IMR-90 (cell line): ENCODE data around the gene CEACAM6. TPM values are rescaled to one million over a fixed set of nuclear protein-coding genes. Genes with fewer than 3 reads are reported as not detected.

ENCODE experiments used
- ATAC-seq: fragments of 200-7000 bp; cut with Tn5 transposase; 2 replicates; pipeline ENCODE4 v1.9.1; 2020; ENCODE audit warnings: low read depth, mild to moderate bottlenecking, moderate library complexity
- BruUV-seq: library from RNA; stranded (reverse); fragments of 400-500 nt; replicated peaks from 2 replicates; lab custom pipeline; 2021; lab: Mats Ljungman, UMichigan
- CTCF ChIA-PET: fragments of 300-600 bp; formaldehyde crosslinking; extraction: SDS; loops from one replicate; lab custom pipeline; 2021; ENCODE audit warnings: antibody characterized with exemption; lab: Yijun Ruan, JAX
- POLR2A ChIA-PET: fragments of 300-600 bp; sonication (Branson Sonifier 250); formaldehyde crosslinking; loops from one replicate; lab custom pipeline; 2022; ENCODE audit warnings: antibody characterized with exemption; ENCODE audit not compliant: unreplicated experiment; lab: Charles Lee
- DNase-seq: peaks from one replicate; pipeline ENCODE4 v3.0.0; 2013
- H2AFZ ChIP-seq: replicated peaks from 2 replicates; pipeline ENCODE3; 2013; ENCODE audit warnings: low read length, mild to moderate bottlenecking; ENCODE audit not compliant: poor library complexity
- H2AK5ac ChIP-seq: 2 replicates; pipeline ENCODE4 v1.6.1; 2013; ENCODE audit warnings: low read depth, low read length, inconsistent platforms
- H2AK9ac ChIP-seq: replicated peaks from 2 replicates; pipeline ENCODE3; 2013; ENCODE audit warnings: mild to moderate bottlenecking, low read depth, low read length, moderate library complexity; ENCODE audit not compliant: poor library complexity
- H2BK120ac ChIP-seq: 2 replicates; pipeline ENCODE4 v1.6.1; 2013; ENCODE audit warnings: low read depth, low read length, inconsistent platforms
- H2BK15ac ChIP-seq: 3 replicates; pipeline ENCODE4 v1.6.1; 2013; ENCODE audit warnings: low read depth, low read length, inconsistent platforms
- H2BK20ac ChIP-seq: 2 replicates; pipeline ENCODE4 v1.6.1; 2013; ENCODE audit warnings: low read depth, mild to moderate bottlenecking, inconsistent platforms, low read length, moderate library complexity
- H2BK5ac ChIP-seq: 2 replicates; pipeline ENCODE4 v1.6.1; 2013; ENCODE audit warnings: mild to moderate bottlenecking, low read depth, low read length, inconsistent platforms; ENCODE audit not compliant: poor library complexity, severe bottlenecking
- H3K14ac ChIP-seq: replicated peaks from 2 replicates; pipeline ENCODE4 v1.6.1; 2013; ENCODE audit warnings: low read depth, low read length, inconsistent platforms
- H3K18ac ChIP-seq: 2 replicates; pipeline ENCODE4 v1.6.1; 2013; ENCODE audit warnings: low read depth, low read length, control low read depth
- H3K23ac ChIP-seq: 2 replicates; pipeline ENCODE4 v1.6.1; 2013; ENCODE audit warnings: low read depth, low read length, inconsistent platforms
- H3K27ac ChIP-seq: 2 replicates; pipeline ENCODE4 v1.5.1; 2013; ENCODE audit warnings: mild to moderate bottlenecking, control low read depth, low read length; ENCODE audit not compliant: insufficient read depth
- H3K27me3 ChIP-seq: 2 replicates; pipeline ENCODE4 v1.6.1; 2013; ENCODE audit warnings: low read length; ENCODE audit not compliant: control insufficient read depth, insufficient read depth
- H3K36me3 ChIP-seq: 2 replicates; pipeline ENCODE4 v1.6.1; 2013; ENCODE audit warnings: low read length, mixed read lengths; ENCODE audit not compliant: control insufficient read depth, insufficient read depth
- H3K4ac ChIP-seq: 2 replicates; pipeline ENCODE4 v1.6.1; 2013; ENCODE audit warnings: low read depth, low read length, inconsistent platforms
- H3K4me1 ChIP-seq: 2 replicates; pipeline ENCODE4 v1.6.1; 2013; ENCODE audit warnings: low read length, mixed read lengths; ENCODE audit not compliant: control insufficient read depth, insufficient read depth
- H3K4me2 ChIP-seq: 2 replicates; pipeline ENCODE4 v1.6.1; 2013; ENCODE audit warnings: low read depth, mild to moderate bottlenecking, control low read depth, low read length, moderate library complexity
- H3K4me3 ChIP-seq: 2 replicates; pipeline ENCODE4 v1.5.1; 2013; ENCODE audit warnings: low read depth, mild to moderate bottlenecking, control low read depth, low read length, moderate library complexity; ENCODE audit not compliant: insufficient read depth
- H3K56ac ChIP-seq: 2 replicates; pipeline ENCODE4 v1.6.1; 2013; ENCODE audit warnings: low read length, inconsistent platforms; ENCODE audit not compliant: insufficient read depth; ENCODE audit errors: extremely low read depth
- H3K79me1 ChIP-seq, 2 experiments: 2 replicates each; pipeline ENCODE4 v1.6.1; 2013; ENCODE audit warnings: low read length in 2 of 2, inconsistent platforms in 1 of 2, low read depth in 1 of 2
- H3K9ac ChIP-seq: 2 replicates; pipeline ENCODE4 v1.6.1; 2013; ENCODE audit warnings: low read depth, low read length, control low read depth
- H3K9me1 ChIP-seq: 2 replicates; pipeline ENCODE4 v1.6.1; 2013; ENCODE audit warnings: low read length, inconsistent platforms; ENCODE audit not compliant: insufficient read depth
- H3K9me3 ChIP-seq: 2 replicates; pipeline ENCODE4 v1.6.1; 2013; ENCODE audit warnings: low read length; ENCODE audit not compliant: control insufficient read depth, insufficient read depth
- H4K20me1 ChIP-seq: 2 replicates; pipeline ENCODE4 v1.6.1; 2013; ENCODE audit warnings: low read length, inconsistent platforms; ENCODE audit not compliant: insufficient read depth
- H4K5ac ChIP-seq: 2 replicates; pipeline ENCODE4 v1.6.1; 2013; ENCODE audit warnings: mild to moderate bottlenecking, low read depth, low read length, control low read depth
- H4K8ac ChIP-seq, 2 experiments: 2 replicates each; pipeline ENCODE4 v1.6.1; 2013; ENCODE audit warnings: low read depth in 2 of 2, low read length in 2 of 2, control low read depth in 1 of 2, inconsistent platforms in 1 of 2
- H4K91ac ChIP-seq: 2 replicates; pipeline ENCODE4 v1.6.1; 2013; ENCODE audit warnings: low read depth, low read length, inconsistent platforms; ENCODE audit not compliant: insufficient read depth
- BHLHE40 ChIP-seq: fragments of 150-350 bp; IDR thresholded peaks from 2 replicates; pipeline ENCODE4 v1.6.1; 2016; ENCODE audit warnings: mild to moderate bottlenecking, low read depth, low read length
- CEBPB ChIP-seq: IDR thresholded peaks from 2 replicates; pipeline ENCODE4 v1.6.1; 2012; ENCODE audit warnings: low read depth, low read length, improper control_type of control experiment
- CHD1 ChIP-seq: IDR thresholded peaks from 2 replicates; pipeline ENCODE4 v1.6.1; 2012; ENCODE audit warnings: low read depth, low read length, improper control_type of control experiment
- CTCF ChIP-seq: conservative IDR thresholded peaks from 2 replicates; pipeline ENCODE4 v1.5.1; 2012; ENCODE audit warnings: mild to moderate bottlenecking, low read depth, low read length, improper control_type of control experiment
- ELK1 ChIP-seq: fragments of 150-350 bp; IDR thresholded peaks from 2 replicates; pipeline ENCODE4 v1.6.1; 2016; ENCODE audit warnings: low read depth, mild to moderate bottlenecking, low read length, moderate library complexity, borderline replicate concordance
- FOS ChIP-seq: fragments of 150-350 bp; IDR thresholded peaks from 2 replicates; pipeline ENCODE4 v1.6.1; 2016; ENCODE audit warnings: low read depth, low read length
- MAFK ChIP-seq: IDR thresholded peaks from 2 replicates; pipeline ENCODE4 v1.6.1; 2012; ENCODE audit warnings: low read depth, low read length, improper control_type of control experiment
- MAZ ChIP-seq: IDR thresholded peaks from 2 replicates; pipeline ENCODE4 v1.6.1; 2012; ENCODE audit warnings: low read depth, mild to moderate bottlenecking, low read length, improper control_type of control experiment, moderate library complexity, borderline replicate concordance
- MXI1 ChIP-seq: IDR thresholded peaks from 2 replicates; pipeline ENCODE4 v1.6.1; 2012; ENCODE audit warnings: low read depth, mild to moderate bottlenecking, low read length, moderate library complexity, borderline replicate concordance
- NFE2L2 ChIP-seq: fragments of 150-350 bp; IDR thresholded peaks from 2 replicates; pipeline ENCODE4 v1.6.1; 2016; ENCODE audit warnings: low read depth, mild to moderate bottlenecking, low read length
- POLR2A ChIP-seq: IDR thresholded peaks from 2 replicates; pipeline ENCODE4 v1.6.1; 2012; ENCODE audit warnings: mild to moderate bottlenecking, low read depth, low read length
- RAD21 ChIP-seq: IDR thresholded peaks from 2 replicates; pipeline ENCODE4 v1.6.1; 2012; ENCODE audit warnings: low read length, improper control_type of control experiment
- RFX5 ChIP-seq: IDR thresholded peaks from 2 replicates; pipeline ENCODE4 v1.8.0; 2012; ENCODE audit warnings: low read depth, mild to moderate bottlenecking, low read length, moderate library complexity
- SMC3 ChIP-seq: fragments of 150-350 bp; IDR thresholded peaks from 2 replicates; pipeline ENCODE4 v1.6.1; 2016; ENCODE audit warnings: low read depth, mild to moderate bottlenecking, antibody characterized with exemption, low read length, moderate library complexity
- WGBS, 2 experiments: methylation state at CpG; one replicate each; pipeline versions ENCODE4 v1.1.5 to v1.1.7; 2013; ENCODE audit warnings: missing lambda C conversion rate in 2 of 2; ENCODE audit not compliant: insufficient read length in 1 of 2; ENCODE audit errors: extremely low coverage in 2 of 2; 5-methylcytosine and 5-hydroxymethylcytosine counted together
- dilution Hi-C: fragments of 300-500 bp; cut with HindIII; formaldehyde crosslinking; loops from one replicate; pipeline ENCODE4 v1.14.3; 2018; ENCODE audit warnings: low sequenced_read_pairs; ENCODE audit not compliant: unreplicated experiment
- in situ Hi-C: fragments of 300-500 bp; cut with MboI; formaldehyde crosslinking; loops from 3 replicates; pipeline ENCODE4 v1.14.3; 2019; ENCODE audit warnings: low sequenced_read_pairs, inconsistent platforms, mixed read lengths
- intact Hi-C: fragments of 100-400 bp; cut with micrococcal nuclease; formaldehyde crosslinking; loops from 2 replicates; pipeline ENCODE4 v1.10.0; 2022
- polyA plus RNA-seq, 3 experiments: library from polyadenylated mRNA; depleted of rRNA; stranded (reverse); fragments of >200 nt; gene quantifications; 2 replicates each; pipeline ENCODE4 v1.2.3, GENCODE V29; 2012; ENCODE audit warnings: low replicate concordance in 1 of 3
- total RNA-seq: library from RNA; depleted of rRNA; stranded (reverse); fragments of >200 nt; gene quantifications from 2 replicates; pipeline ENCODE4 v1.2.3, GENCODE V29; 2012
- TF ChIP-seq, protein P1 (sequence below): fragments of 150-350 bp; IDR thresholded peaks from 2 replicates; pipeline ENCODE4 v1.6.1; 2017; ENCODE audit warnings: mild to moderate bottlenecking, antibody characterized with exemption, low read length, low read depth

CEACAM6 gene
- total and polyA plus RNA-seq, 2 of the 4 experiments (the other 2 are of a cell fraction) = not detected

- Histone ChIP-seq H3K4me2 (no peak overlapping the region), H2AK5ac (no peak overlapping the region), H2BK20ac (no peak overlapping the region), H4K20me1 (no peaks in the 10 kb centered on the region), H3K18ac (no peak overlapping the region), H2BK5ac (no peak overlapping the region), H4K91ac (no peak overlapping the region), H2AFZ (no peak overlapping the region), H3K9ac (no peak overlapping the region), H3K56ac (no peak overlapping the region), H3K9me1 (no peaks in the 10 kb centered on the region), H3K27me3 (no peaks in the 10 kb centered on the region; the same call in 1 of the 2 replicates), H3K23ac (no peak overlapping the region), H2BK15ac (no peak overlapping the region), H3K9me3 (no peaks in the 10 kb centered on the region), H3K4me1 (no peaks in the 10 kb centered on the region), H3K14ac (no peak overlapping the region), H3K4ac (no peak overlapping the region), H2AK9ac (no peak overlapping the region), H3K4me3 (no peak overlapping the region), H3K36me3 (no peaks in the 10 kb centered on the region), H2BK120ac (no peak overlapping the region), H4K5ac (no peak overlapping the region), H3K79me1 (no peaks in the 10 kb centered on the region), H4K8ac (no peak overlapping the region), H3K27ac (no peak overlapping the region)
- BruUV-seq = no TSS peak
- intact Hi-C loops = no loop called here
- in situ Hi-C loops = no loop called here
- ATAC-seq (no peak), DNase-seq (no peak)
- ChIA-PET CTCF (no interaction called here), POLR2A (no interaction called here)
- WGBS, 2 experiments = 14% methylated on average over 1 of the region's 13 CpGs; no CpG with 5 or more reads in 1 of the 2 experiments
- dilution Hi-C loops = no loop called here
- no peak for TF ChIP-seq POLR2A
- TF ChIP-seq, protein P1, sequence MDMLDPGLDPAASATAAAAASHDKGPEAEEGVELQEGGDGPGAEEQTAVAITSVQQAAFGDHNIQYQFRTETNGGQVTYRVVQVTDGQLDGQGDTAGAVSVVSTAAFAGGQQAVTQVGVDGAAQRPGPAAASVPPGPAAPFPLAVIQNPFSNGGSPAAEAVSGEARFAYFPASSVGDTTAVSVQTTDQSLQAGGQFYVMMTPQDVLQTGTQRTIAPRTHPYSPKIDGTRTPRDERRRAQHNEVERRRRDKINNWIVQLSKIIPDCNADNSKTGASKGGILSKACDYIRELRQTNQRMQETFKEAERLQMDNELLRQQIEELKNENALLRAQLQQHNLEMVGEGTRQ = no peak
- no peak for TF ChIP-seq FOS
- no peak for TF ChIP-seq SMC3
- no peak for TF ChIP-seq CHD1
- no peak for TF ChIP-seq CTCF
- TF ChIP-seq MXI1 = no peak
- TF ChIP-seq ELK1 = no peak
- no peak for TF ChIP-seq MAZ
- no peak for TF ChIP-seq MAFK
- no peak for TF ChIP-seq CEBPB
- no peak for TF ChIP-seq BHLHE40
- TF ChIP-seq NFE2L2 = no peak
- no peak for TF ChIP-seq RFX5
- no peak for TF ChIP-seq RAD21
Observed at GRCh38 chr19:41711376-41712261, 43.7 kb upstream of the CEACAM6 start.
